GM12878 (cell line): Measurements from ENCODE around the gene RRP1B. TPM values are rescaled to one million over a fixed set of nuclear protein-coding genes. Genes with fewer than 3 reads are reported as not detected.

ENCODE experiments used
- ATAC-seq: fragments of 200-7000 bp; cut with Tn5 transposase; 3 replicates; pipeline ENCODE4 v1.9.1; 2020; ENCODE audit warnings: mild to moderate bottlenecking, moderate library complexity
- BruUV-seq: library from RNA; stranded (reverse); fragments of 400-500 nt; replicated peaks from 2 replicates; lab custom pipeline; 2021; lab: Mats Ljungman, UMichigan
- CTCF ChIA-PET: fragments of 300-600 bp; sonication (Branson Sonifier 250); formaldehyde crosslinking; extraction: SDS; loops from one replicate; lab custom pipeline; 2021; ENCODE audit warnings: inconsistent platforms; lab: Yijun Ruan, JAX
- POLR2A ChIA-PET: fragments of 350-600 bp; formaldehyde crosslinking; extraction: SDS; loops from one replicate; lab custom pipeline; 2021; ENCODE audit warnings: inconsistent platforms; lab: Charles Lee
- RAD21 ChIA-PET: fragments of 300-600 bp; sonication (Branson Sonifier 250); formaldehyde crosslinking; loops from one replicate; lab custom pipeline; 2023; ENCODE audit warnings: antibody characterized with exemption; ENCODE audit not compliant: unreplicated experiment; lab: Charles Lee
- SMC1A ChIA-PET: fragments of 300-600 bp; sonication (Branson Sonifier 250); formaldehyde crosslinking; loops from one replicate; lab custom pipeline; 2023; ENCODE audit not compliant: unreplicated experiment, uncharacterized antibody; lab: Charles Lee
- DNase-seq: peaks from one replicate; pipeline ENCODE4 v3.0.0-alpha.2; 2011; ENCODE audit warnings: low read depth, low spot score
- FAIRE-seq: peaks from 3 replicates; lab custom pipeline; 2011; peaks lifted over from hg19 to GRCh38; lab: Jason Lieb, UNC
- H2AFZ ChIP-seq: 2 replicates; pipeline ENCODE4 v1.6.0; 2011; ENCODE audit warnings: low read depth, low read length, control low read depth; ENCODE audit not compliant: control insufficient read depth
- H3K27ac ChIP-seq: 2 replicates; pipeline ENCODE4 v1.5.1; 2011; ENCODE audit warnings: control low read depth; ENCODE audit not compliant: control insufficient read depth, insufficient read depth
- H3K27me3 ChIP-seq, 2 experiments: replicated peaks in 1 of 2; 2 replicates each; pipeline versions ENCODE4 v1.6.0 to v1.6.1; 2011; ENCODE audit warnings: low read length in 1 of 2; ENCODE audit not compliant: control insufficient read depth in 2 of 2, insufficient read depth in 2 of 2
- H3K36me3 ChIP-seq, 2 experiments: 2 replicates each; pipeline ENCODE4 v1.5.1; 2011; ENCODE audit warnings: low read length in 1 of 2; ENCODE audit not compliant: control insufficient read depth in 2 of 2, insufficient read depth in 2 of 2
- H3K4me1 ChIP-seq: 2 replicates; pipeline ENCODE4 v1.6.1; 2011; ENCODE audit warnings: mild to moderate bottlenecking, low read length, moderate library complexity, mixed read lengths; ENCODE audit not compliant: control insufficient read depth, insufficient read depth
- H3K4me2 ChIP-seq: 2 replicates; pipeline ENCODE4 v1.6.0; 2011; ENCODE audit warnings: control low read depth; ENCODE audit not compliant: control insufficient read depth, insufficient read depth
- H3K4me3 ChIP-seq: fragments of 200-600 bp; sonication (generic); 2 replicates; pipeline ENCODE4 v1.5.1; 2016
- H3K79me2 ChIP-seq: 2 replicates; pipeline ENCODE4 v1.6.0; 2011; ENCODE audit warnings: low read length; ENCODE audit not compliant: control insufficient read depth, insufficient read depth
- H3K9ac ChIP-seq: 2 replicates; pipeline ENCODE4 v1.8.0; 2011; ENCODE audit warnings: low read length, control low read depth, mixed read lengths; ENCODE audit not compliant: control insufficient read depth, insufficient read depth
- H3K9me3 ChIP-seq: replicated peaks from 3 replicates; pipeline ENCODE4 v1.5.1; 2011; ENCODE audit warnings: mild to moderate bottlenecking, low read length; ENCODE audit not compliant: control insufficient read depth, insufficient read depth
- H4K20me1 ChIP-seq: 2 replicates; pipeline ENCODE4 v1.6.0; 2011; ENCODE audit not compliant: control insufficient read depth, insufficient read depth
- BACH1 ChIP-seq: fragments of 450-650 bp; IDR thresholded peaks from 2 replicates; pipeline ENCODE4 v1.6.1; 2017; ENCODE audit warnings: mild to moderate bottlenecking, borderline replicate concordance
- CBFB ChIP-seq: IDR thresholded peaks from 2 replicates; pipeline ENCODE4 v1.6.1; 2016; ENCODE audit warnings: antibody characterized with exemption, low read depth
- CEBPB ChIP-seq, 2 experiments: fragments of 150-350 bp in 1 of 2; IDR thresholded peaks; 2 replicates each; pipeline ENCODE4 v1.6.1; 2012 to 2014; ENCODE audit warnings: low read depth in 2 of 2, low read length in 2 of 2, borderline replicate concordance in 1 of 2, inconsistent platforms in 1 of 2
- CREB1 ChIP-seq: IDR thresholded peaks from 2 replicates; pipeline ENCODE4 v1.6.1; 2012; ENCODE audit warnings: low read depth, mild to moderate bottlenecking, inconsistent platforms
- ETV6 ChIP-seq, 2 experiments: fragments of 450-650 bp in 1 of 2; IDR thresholded peaks in 1 of 2; conservative IDR thresholded peaks in 1 of 2; 2 replicates each; pipeline ENCODE4 v1.6.1; 2014; ENCODE audit warnings: antibody characterized with exemption in 1 of 2, borderline replicate concordance in 1 of 2, low read depth in 1 of 2, mild to moderate bottlenecking in 1 of 2, moderate library complexity in 1 of 2
- HDGF ChIP-seq: fragments of 450-650 bp; IDR thresholded peaks from 2 replicates; pipeline ENCODE4 v1.6.1; 2016; ENCODE audit warnings: antibody characterized with exemption
- JUND ChIP-seq: IDR thresholded peaks from 2 replicates; pipeline ENCODE4 v1.6.1; 2012; ENCODE audit warnings: low read depth, mild to moderate bottlenecking, low read length, improper control_type of control experiment, moderate library complexity
- KLF5 ChIP-seq: fragments of 450-650 bp; IDR thresholded peaks from 2 replicates; pipeline ENCODE4 v1.6.1; 2014; ENCODE audit warnings: mild to moderate bottlenecking; ENCODE audit not compliant: partially characterized antibody
- MYB ChIP-seq: fragments of 150-350 bp; IDR thresholded peaks from 2 replicates; pipeline ENCODE4 v1.6.1; 2014; ENCODE audit warnings: mild to moderate bottlenecking, low read depth, low read length, borderline replicate concordance
- RUNX3 ChIP-seq: IDR thresholded peaks from 2 replicates; pipeline ENCODE4 v1.6.1; 2012; ENCODE audit warnings: low read length, inconsistent platforms
- SMAD1 ChIP-seq: fragments of 450-650 bp; IDR thresholded peaks from 2 replicates; pipeline ENCODE4 v1.6.1; 2018; ENCODE audit warnings: mild to moderate bottlenecking, low read depth; ENCODE audit not compliant: partially characterized antibody
- SMC3 ChIP-seq: IDR thresholded peaks from 2 replicates; pipeline ENCODE4 v1.6.1; 2011; ENCODE audit warnings: low read length, improper control_type of control experiment, borderline replicate concordance
- SREBF1 ChIP-seq: IDR thresholded peaks from 2 replicates; pipeline ENCODE4 v1.6.1; 2012; ENCODE audit warnings: mild to moderate bottlenecking, low read length
- YBX1 ChIP-seq: fragments of 450-650 bp; IDR thresholded peaks from 2 replicates; pipeline ENCODE4 v1.6.1; 2016; ENCODE audit warnings: antibody characterized with exemption
- ZBED1 ChIP-seq: IDR thresholded peaks from 2 replicates; pipeline ENCODE4 v1.6.1; 2016; ENCODE audit warnings: borderline replicate concordance
- WGBS: methylation state at CpG from one replicate; pipeline ENCODE4 v1.1.6; 2016; ENCODE audit warnings: low lambda C conversion rate; ENCODE audit not compliant: insufficient replicate concordance, insufficient coverage; ENCODE audit errors: missing lambda C conversion rate; 5-methylcytosine and 5-hydroxymethylcytosine counted together
- in situ Hi-C: fragments of 300-500 bp; cut with MboI; formaldehyde crosslinking; loops from 9 replicates; pipeline ENCODE4 v1.14.3; 2018; ENCODE audit warnings: mixed read lengths
- intact Hi-C: fragments of 100-400 bp; cut with micrococcal nuclease; formaldehyde crosslinking; loops from one replicate; pipeline ENCODE4 v1.14.2; 2022; ENCODE audit not compliant: unreplicated experiment
- polyA plus RNA-seq, 11 experiments: library from polyadenylated mRNA; depleted of rRNA in 4 of 11; unstranded in 6 of 11; stranded (reverse) in 5 of 11; fragments of >200 nt; fragmentation: Nextera tagmentation in 4 of 11; fragmentation: Illumina TruSeq in 1 of 11; extraction: Ambion mirVana in 4 of 11; extraction: Trizol in 1 of 11; gene quantifications; 1 replicate in 1 of 11; 2 replicates in 10 of 11; pipeline versions ENCODE4 v1.2.1 to v1.2.3, GENCODE V29; 2011 to 2016; ENCODE audit warnings: inconsistent platforms in 2 of 11, missing spikeins in 2 of 11, low read depth in 1 of 11
- total RNA-seq, 4 experiments: library from RNA; depleted of rRNA in 3 of 4; stranded (reverse); fragments of >200 nt in 3 of 4; fragmentation: Illumina TruSeq in 1 of 4; extraction: Trizol in 1 of 4; gene quantifications; 2 replicates each; pipeline versions ENCODE4 v1.2.1 to v1.2.3, GENCODE V29; 2013 to 2021
- TF ChIP-seq, protein P1 (sequence below): IDR thresholded peaks from 2 replicates; pipeline ENCODE4 v1.6.1; 2012; ENCODE audit warnings: low read length, inconsistent platforms
- TF ChIP-seq, protein P2 (sequence below): fragments of 150-350 bp; IDR thresholded peaks from 2 replicates; pipeline ENCODE4 v1.6.1; 2014; ENCODE audit warnings: mild to moderate bottlenecking, low read depth, low read length

Gene RRP1B
- total and polyA plus RNA-seq, 10 of the 15 experiments (the other 5 are each of a cell fraction or from before 2014, with no cell fraction given), result 8.1 to 57.4 (median 38.1) TPM

- FAIRE-seq (no peak), DNase-seq (no peak), ATAC-seq (no peak)
- H3K27me3 ChIP-seq, result no peaks in the 10 kb centered on the region
- peaks cover 28% of the 10 kb centered on the region for H3K4me1 ChIP-seq
- H4K20me1 ChIP-seq, result no peaks in the 10 kb centered on the region; the same call in 1 of the 2 replicates
- no peak overlapping the region for H3K4me3 ChIP-seq
- ChIA-PET SMC1A (no interaction called here), POLR2A (no interaction called here), CTCF (interaction anchor here (0.7 kb wide), 1 partner anchor 108 kb away, joined by 3 read pairs; no protein-coding TSS in a partner anchor), RAD21 (no interaction called here)
- peaks cover 1% of the 10 kb centered on the region; the same call in 1 of the 3 replicates for H3K9me3 ChIP-seq
- in situ Hi-C loops (no loop called here), intact Hi-C loops (no loop called here)
- no peak overlapping the region for H3K4me2 ChIP-seq
- no peak overlapping the region for H2AFZ ChIP-seq
- H3K9ac ChIP-seq, result no peak overlapping the region
- TF ChIP-seq SMAD1 (no peak), JUND (no peak), CREB1 (no peak), MYB (no peak), ETV6 (conservative IDR thresholded peaks at IDR 0.05 in 1 of 2, IDR thresholded peaks at IDR 0.05 in 1 of 2; ENCODE audit: borderline replicate concordance in 1 of 2, low read depth in 1 of 2) (no peak), KLF5 (no peak), RUNX3 (no peak), HDGF (no peak), YBX1 (no peak), BACH1 (no peak), ZBED1 (no peak), SMC3 (no peak), SREBF1 (no peak), CBFB (no peak), CEBPB (IDR thresholded peaks at IDR 0.05; ENCODE audit: borderline replicate concordance in 1 of 2, low read depth in 2 of 2, low read length in 2 of 2) (no peak)
- TF ChIP-seq, protein P1, sequence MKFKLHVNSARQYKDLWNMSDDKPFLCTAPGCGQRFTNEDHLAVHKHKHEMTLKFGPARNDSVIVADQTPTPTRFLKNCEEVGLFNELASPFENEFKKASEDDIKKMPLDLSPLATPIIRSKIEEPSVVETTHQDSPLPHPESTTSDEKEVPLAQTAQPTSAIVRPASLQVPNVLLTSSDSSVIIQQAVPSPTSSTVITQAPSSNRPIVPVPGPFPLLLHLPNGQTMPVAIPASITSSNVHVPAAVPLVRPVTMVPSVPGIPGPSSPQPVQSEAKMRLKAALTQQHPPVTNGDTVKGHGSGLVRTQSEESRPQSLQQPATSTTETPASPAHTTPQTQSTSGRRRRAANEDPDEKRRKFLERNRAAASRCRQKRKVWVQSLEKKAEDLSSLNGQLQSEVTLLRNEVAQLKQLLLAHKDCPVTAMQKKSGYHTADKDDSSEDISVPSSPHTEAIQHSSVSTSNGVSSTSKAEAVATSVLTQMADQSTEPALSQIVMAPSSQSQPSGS, result no peak
- TF ChIP-seq, protein P2, sequence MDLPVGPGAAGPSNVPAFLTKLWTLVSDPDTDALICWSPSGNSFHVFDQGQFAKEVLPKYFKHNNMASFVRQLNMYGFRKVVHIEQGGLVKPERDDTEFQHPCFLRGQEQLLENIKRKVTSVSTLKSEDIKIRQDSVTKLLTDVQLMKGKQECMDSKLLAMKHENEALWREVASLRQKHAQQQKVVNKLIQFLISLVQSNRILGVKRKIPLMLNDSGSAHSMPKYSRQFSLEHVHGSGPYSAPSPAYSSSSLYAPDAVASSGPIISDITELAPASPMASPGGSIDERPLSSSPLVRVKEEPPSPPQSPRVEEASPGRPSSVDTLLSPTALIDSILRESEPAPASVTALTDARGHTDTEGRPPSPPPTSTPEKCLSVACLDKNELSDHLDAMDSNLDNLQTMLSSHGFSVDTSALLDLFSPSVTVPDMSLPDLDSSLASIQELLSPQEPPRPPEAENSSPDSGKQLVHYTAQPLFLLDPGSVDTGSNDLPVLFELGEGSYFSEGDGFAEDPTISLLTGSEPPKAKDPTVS, result no peak
- no TSS peak for BruUV-seq
- 86% methylated on average over 4 of the region's 4 CpGs for WGBS
- H3K79me2 ChIP-seq, result peaks cover 76% of the 10 kb centered on the region
- H3K36me3 ChIP-seq, result peaks cover 5 to 23% of the 10 kb centered on the region in 2 experiments; a peak in 3 of 4 replicates
- no peak overlapping the region for H3K27ac ChIP-seq
Observed at GRCh38 chr21:43664358-43664757, 5.0 kb downstream of the RRP1B start.
